ENCODE measurements around the gene SPC25.

The SPC25 gene

GRCh38 chr2:168841445-168841844, 48.8 kb downstream of the SPC25 start:
- no peak for DNase-seq

DNA sequence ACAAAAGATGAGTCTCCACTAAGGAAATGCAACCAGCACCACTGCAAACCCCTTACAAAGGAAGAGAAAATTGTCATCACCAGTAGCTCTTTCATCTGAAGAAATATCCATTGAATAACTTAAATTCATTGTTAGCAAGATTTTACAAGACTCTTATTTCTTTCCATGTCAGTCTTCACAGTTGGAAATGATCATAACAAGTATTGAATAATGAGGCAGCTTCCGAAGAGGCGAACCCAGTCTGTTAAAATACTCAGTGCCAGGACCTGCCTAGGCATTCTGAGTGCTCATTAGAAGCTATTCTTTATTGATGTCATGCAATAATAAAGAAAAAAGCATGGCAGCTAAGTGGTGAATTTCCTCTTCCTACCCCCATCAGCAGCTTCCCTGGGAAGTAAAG, 54.3 kb downstream of the SPC25 start:
- no peak for DNase-seq

GRCh38 chr2:168831662-168832061, 58.6 kb downstream of the SPC25 start:
- no peak for DNase-seq

GRCh38 chr2:168830958-168831357, 59.3 kb downstream of the SPC25 start:
- DNase-seq, result no peak

DNA sequence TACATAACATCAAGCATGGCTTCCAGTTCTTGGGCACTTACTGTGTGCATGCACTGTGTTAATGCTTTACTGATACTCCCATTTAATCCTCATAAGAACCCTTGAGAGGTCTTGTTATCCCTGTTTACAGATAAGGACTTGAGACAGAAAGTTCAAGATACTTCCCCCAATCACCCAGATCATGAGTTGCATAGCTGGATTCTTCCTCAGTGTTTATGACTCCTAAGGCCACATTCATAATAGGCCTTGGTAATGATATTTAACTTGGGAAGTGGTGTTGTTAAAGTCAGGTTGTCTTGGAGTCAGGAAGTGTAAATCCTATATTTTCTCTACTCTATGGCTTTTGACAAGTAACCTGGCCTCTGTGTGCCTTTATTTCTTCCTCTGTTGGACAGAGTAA, 65.1 kb downstream of the SPC25 start:
- no peak for DNase-seq

DNA sequence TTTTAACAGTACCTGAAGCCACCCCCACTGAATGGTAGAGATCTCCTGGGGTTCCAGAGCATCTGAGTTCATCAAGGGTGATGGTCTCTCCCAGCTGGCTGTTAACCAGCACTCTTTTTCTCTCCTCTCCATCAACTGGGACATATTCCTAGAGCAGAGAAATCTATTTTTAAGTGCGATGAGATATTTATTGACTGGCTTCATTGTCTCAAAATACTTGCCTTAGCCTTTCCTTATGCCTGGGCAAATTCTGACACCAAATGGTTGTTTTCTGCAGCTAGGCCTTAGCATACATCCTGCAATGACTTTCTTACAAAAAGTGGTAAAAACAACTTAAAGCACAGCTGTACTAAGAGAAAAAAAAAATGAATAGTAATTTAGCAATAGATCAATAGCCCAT, 68.2 kb downstream of the SPC25 start:
- DNase-seq, result no peak

GRCh38 chr2:168821577-168821976, 68.7 kb downstream of the SPC25 start:
- DNase-seq, result no peak
